Measurements from ENCODE around the gene FOXI2.

The FOXI2 gene

GRCh38 chr10:127736222-127736914 lies 617 bp upstream of the FOXI2 start:
- ATAC-seq (no peak), DNase-seq (no peak)
- Mint-ChIP-seq H3K4me1 (no peaks in the 10 kb centered on the region), H3K27me3 (peaks cover 39% of the 10 kb centered on the region), H3K9me3 (no peaks in the 10 kb centered on the region), H3K4me3 (no peak overlapping the region), H3K27ac (no peak overlapping the region), H3K36me3 (ENCODE audit: low read depth) (no peaks in the 10 kb centered on the region)

- no peak overlapping the region for H3K4me3 Mint-ChIP-seq
- H3K9me3 Mint-ChIP-seq, result no peaks in the 10 kb centered on the region
- H3K27me3 Mint-ChIP-seq, result peaks cover 35% of the 10 kb centered on the region
- DNase-seq, result no peak
- H3K4me1 Mint-ChIP-seq, result no peaks in the 10 kb centered on the region
- H3K27ac Mint-ChIP-seq, result no peak overlapping the region
- no peaks in the 10 kb centered on the region for H3K36me3 Mint-ChIP-seq (ENCODE audit: low read depth)
- no peak for ATAC-seq
Observed at GRCh38 chr10:127737563-127738511, 852 bp downstream of the FOXI2 start.

GRCh38 chr10:127738512-127739424 lies 1.8 kb downstream of the FOXI2 start:
- Mint-ChIP-seq H3K36me3 (ENCODE audit: low read depth) (no peaks in the 10 kb centered on the region), H3K4me3 (no peak overlapping the region), H3K27ac (no peak overlapping the region), H3K4me1 (no peaks in the 10 kb centered on the region), H3K9me3 (no peaks in the 10 kb centered on the region), H3K27me3 (peaks cover 26% of the 10 kb centered on the region)
- ATAC-seq (no peak), DNase-seq (no peak)

GRCh38 chr10:127739908-127740307 lies 2.9 kb downstream of the FOXI2 start:
- peaks cover 16% of the 10 kb centered on the region for H3K27me3 Mint-ChIP-seq
- no peaks in the 10 kb centered on the region for H3K9me3 Mint-ChIP-seq
- no peak for DNase-seq
- H3K27ac Mint-ChIP-seq, result no peak overlapping the region
- H3K4me3 Mint-ChIP-seq, result no peak overlapping the region
- no peaks in the 10 kb centered on the region for H3K36me3 Mint-ChIP-seq (ENCODE audit: low read depth)
- no peak for ATAC-seq
- H3K4me1 Mint-ChIP-seq, result no peaks in the 10 kb centered on the region

GRCh38 chr10:127740596-127740995 lies 3.6 kb downstream of the FOXI2 start:
- Mint-ChIP-seq H3K36me3 (ENCODE audit: low read depth) (no peaks in the 10 kb centered on the region), H3K27me3 (peaks cover 10% of the 10 kb centered on the region), H3K4me3 (no peak overlapping the region), H3K4me1 (no peaks in the 10 kb centered on the region), H3K9me3 (no peaks in the 10 kb centered on the region), H3K27ac (no peak overlapping the region)
- DNase-seq, result no peak
- no peak for ATAC-seq

- Mint-ChIP-seq H3K36me3 (ENCODE audit: low read depth) (no peaks in the 10 kb centered on the region), H3K4me1 (no peaks in the 10 kb centered on the region), H3K27me3 (no peaks in the 10 kb centered on the region), H3K27ac (no peak overlapping the region), H3K9me3 (no peaks in the 10 kb centered on the region), H3K4me3 (no peak overlapping the region)
- DNase-seq, result no peak
- ATAC-seq, result no peak
Observed at GRCh38 chr10:127743205-127743604, 6.2 kb downstream of the FOXI2 start.

- Mint-ChIP-seq H3K27ac (no peak overlapping the region), H3K27me3 (no peaks in the 10 kb centered on the region), H3K4me1 (no peaks in the 10 kb centered on the region), H3K36me3 (ENCODE audit: low read depth) (no peaks in the 10 kb centered on the region), H3K4me3 (no peak overlapping the region), H3K9me3 (no peaks in the 10 kb centered on the region)
- ATAC-seq (no peak), DNase-seq (no peak)
Observed at GRCh38 chr10:127744956-127745355, 8.0 kb downstream of the FOXI2 start.

- H3K4me3 Mint-ChIP-seq, result no peak overlapping the region
- no peaks in the 10 kb centered on the region for H3K36me3 Mint-ChIP-seq (ENCODE audit: low read depth)
- H3K4me1 Mint-ChIP-seq, result no peaks in the 10 kb centered on the region
- DNase-seq (no peak), ATAC-seq (no peak)
- no peaks in the 10 kb centered on the region for H3K27me3 Mint-ChIP-seq
- no peaks in the 10 kb centered on the region for H3K9me3 Mint-ChIP-seq
- H3K27ac Mint-ChIP-seq, result no peak overlapping the region
Observed at GRCh38 chr10:127745861-127746260, 8.9 kb downstream of the FOXI2 start.

- ATAC-seq, result no peak
- no peaks in the 10 kb centered on the region for H3K36me3 Mint-ChIP-seq (ENCODE audit: low read depth)
- peaks cover 14% of the 10 kb centered on the region for H3K27me3 Mint-ChIP-seq
- no peaks in the 10 kb centered on the region for H3K9me3 Mint-ChIP-seq
- no peak overlapping the region for H3K4me3 Mint-ChIP-seq
- no peak overlapping the region for H3K27ac Mint-ChIP-seq
- no peaks in the 10 kb centered on the region for H3K4me1 Mint-ChIP-seq
- no peak for DNase-seq
Observed at GRCh38 chr10:127755753-127756152, 18.8 kb downstream of the FOXI2 start.

GRCh38 chr10:127756264-127756663 lies 19.3 kb downstream of the FOXI2 start:
- no peaks in the 10 kb centered on the region for H3K4me1 Mint-ChIP-seq
- no peaks in the 10 kb centered on the region for H3K36me3 Mint-ChIP-seq (ENCODE audit: low read depth)
- H3K9me3 Mint-ChIP-seq, result no peaks in the 10 kb centered on the region
- DNase-seq (no peak), ATAC-seq (no peak)
- H3K4me3 Mint-ChIP-seq, result no peak overlapping the region
- no peak overlapping the region for H3K27ac Mint-ChIP-seq
- H3K27me3 Mint-ChIP-seq, result peaks cover 16% of the 10 kb centered on the region

- Mint-ChIP-seq H3K27me3 (peaks cover 20% of the 10 kb centered on the region), H3K4me3 (no peak overlapping the region), H3K9me3 (peaks cover 3% of the 10 kb centered on the region), H3K4me1 (no peaks in the 10 kb centered on the region), H3K27ac (no peak overlapping the region), H3K36me3 (ENCODE audit: low read depth) (no peaks in the 10 kb centered on the region)
- no peak for DNase-seq
- no peak for ATAC-seq
Observed at GRCh38 chr10:127757033-127757432, 20.0 kb downstream of the FOXI2 start.

- ATAC-seq (no peak), DNase-seq (no peak)
- Mint-ChIP-seq H3K4me1 (no peaks in the 10 kb centered on the region), H3K27me3 (peaks cover 12% of the 10 kb centered on the region), H3K36me3 (ENCODE audit: low read depth) (no peaks in the 10 kb centered on the region), H3K9me3 (peaks cover 5% of the 10 kb centered on the region), H3K4me3 (no peak overlapping the region), H3K27ac (no peak overlapping the region)
Observed at GRCh38 chr10:127759276-127759675, 22.3 kb downstream of the FOXI2 start.

- no peaks in the 10 kb centered on the region for H3K4me1 Mint-ChIP-seq
- peaks cover 5% of the 10 kb centered on the region for H3K9me3 Mint-ChIP-seq
- no peak for ATAC-seq
- H3K27ac Mint-ChIP-seq, result no peak overlapping the region
- H3K27me3 Mint-ChIP-seq, result peaks cover 19% of the 10 kb centered on the region
- H3K36me3 Mint-ChIP-seq (ENCODE audit: low read depth), result no peaks in the 10 kb centered on the region
- DNase-seq, result no peak
- no peak overlapping the region for H3K4me3 Mint-ChIP-seq
Observed at GRCh38 chr10:127762925-127763324, 25.9 kb downstream of the FOXI2 start.

- ATAC-seq, result no peak
- Mint-ChIP-seq H3K4me1 (no peaks in the 10 kb centered on the region), H3K9me3 (no peaks in the 10 kb centered on the region)
Observed at GRCh38 chr10:127774766-127775559, 38.0 kb downstream of the FOXI2 start.

More at GRCh38 chr10:127774766-127775559, 38.0 kb downstream of the FOXI2 start:
- Mint-ChIP-seq H3K4me3 (no peak overlapping the region), H3K36me3 (ENCODE audit: low read depth) (no peaks in the 10 kb centered on the region), H3K27me3 (no peaks in the 10 kb centered on the region), H3K27ac (no peak overlapping the region)
- no peak for DNase-seq
